ENCODE measurements around the gene PLEKHA4. TPM values are rescaled to one million over a fixed set of nuclear protein-coding genes. Genes with fewer than 3 reads are reported as not detected.
"Not testable (repeated sequence)": the region's sequence is repeated elsewhere in the genome, so short reads cannot be mapped to it uniquely, and the experiment has no call there.

Gene PLEKHA4
- total and polyA plus RNA-seq, 2 donors (not counting 1 experiment from before 2014, with no cell fraction given): 4.3 to 6.2 TPM

GRCh38 chr19:48876043-48876981 lies 7.9 kb upstream of the PLEKHA4 start:
- not testable (repeated sequence) for H3K27me3 ChIP-seq (replicated peaks in 1 of 4; ENCODE audit: control extremely low read depth in 1 of 4, control insufficient read depth in 3 of 4, insufficient read depth in 4 of 4, low read length in 3 of 4); H2AFZ ChIP-seq (ENCODE audit: insufficient read depth, low read depth, low read length, poor library complexity, severe bottlenecking); H3K27me3 Mint-ChIP-seq; ATAC-seq (ENCODE audit: low read depth); H3K9me3 Mint-ChIP-seq (ENCODE audit: insufficient read depth); H3K9me3 ChIP-seq (ENCODE audit: control extremely low read depth in 1 of 3, control insufficient read depth in 2 of 3, insufficient read depth in 1 of 3, low read length in 2 of 3)
- 76% methylated on average over 23 of the region's 30 CpGs for WGBS (ENCODE audit: insufficient coverage)
- Histone ChIP-seq H3K36me3 (replicated peaks in 1 of 2; ENCODE audit: control extremely low read depth in 1 of 2, control insufficient read depth in 1 of 2, extremely low read depth in 1 of 2, insufficient read depth in 2 of 2, low read length in 1 of 2) (peaks cover 0 to 45% of the 10 kb centered on the region in 2 experiments), H3K79me2 (ENCODE audit: control insufficient read depth, insufficient read depth, low read length) (peaks cover 52% of the 10 kb centered on the region), H3K4me1 (ENCODE audit: control insufficient read depth in 2 of 2, insufficient read depth in 2 of 2, low read length in 2 of 2) (peaks cover 30 to 56% of the 10 kb centered on the region in 2 donors), H3K27ac (ENCODE audit: low read length in 2 of 2) (peak overlapping the region; percentile 96 to 100), H3K9ac (ENCODE audit: low read length) (peak overlapping the region; percentile 100), H4K20me1 (ENCODE audit: control insufficient read depth, insufficient read depth, low read length, poor library complexity, severe bottlenecking) (peaks cover 49% of the 10 kb centered on the region), H3K4me3 (ENCODE audit: control extremely low read depth in 1 of 5, extremely low read depth in 1 of 5, insufficient read depth in 1 of 5, low read depth in 2 of 5, low read length in 4 of 5) (peak overlapping the region in 3 of 5 experiments; percentile 88 to 100 (median 100)), H3K4me2 (replicated peaks; ENCODE audit: low read depth, low read length, poor library complexity, severe bottlenecking) (peak overlapping the region; percentile 86)
- CTCF ChIA-PET: interaction anchor here (0.6 to 7.5 kb wide), 4 partner anchors 40 to 223 kb away, joined by 3 to 30 read pairs (median 3); partner anchors contain the start of gene HSD17B14
- POLR2A ChIA-PET: interaction anchor here (0.6 to 1.5 kb wide), 14 partner anchors 10 to 117 kb away, joined by 3 to 8 read pairs (median 3); partner anchors contain the start of genes BAX, FTL, GYS1 and NUCB1
- intact Hi-C loops (cut with micrococcal nuclease): loop anchor here (1.0 kb wide), 1 partner anchor 24 kb away; the partner anchor contains the start of gene NUCB1
- Mint-ChIP-seq H3K27ac (peak overlapping the region; percentile 100), H3K4me3 (peak overlapping the region; percentile 98), H3K4me1 (peaks cover 53% of the 10 kb centered on the region)
- peak; percentile 77 for DNase-seq

DNA sequence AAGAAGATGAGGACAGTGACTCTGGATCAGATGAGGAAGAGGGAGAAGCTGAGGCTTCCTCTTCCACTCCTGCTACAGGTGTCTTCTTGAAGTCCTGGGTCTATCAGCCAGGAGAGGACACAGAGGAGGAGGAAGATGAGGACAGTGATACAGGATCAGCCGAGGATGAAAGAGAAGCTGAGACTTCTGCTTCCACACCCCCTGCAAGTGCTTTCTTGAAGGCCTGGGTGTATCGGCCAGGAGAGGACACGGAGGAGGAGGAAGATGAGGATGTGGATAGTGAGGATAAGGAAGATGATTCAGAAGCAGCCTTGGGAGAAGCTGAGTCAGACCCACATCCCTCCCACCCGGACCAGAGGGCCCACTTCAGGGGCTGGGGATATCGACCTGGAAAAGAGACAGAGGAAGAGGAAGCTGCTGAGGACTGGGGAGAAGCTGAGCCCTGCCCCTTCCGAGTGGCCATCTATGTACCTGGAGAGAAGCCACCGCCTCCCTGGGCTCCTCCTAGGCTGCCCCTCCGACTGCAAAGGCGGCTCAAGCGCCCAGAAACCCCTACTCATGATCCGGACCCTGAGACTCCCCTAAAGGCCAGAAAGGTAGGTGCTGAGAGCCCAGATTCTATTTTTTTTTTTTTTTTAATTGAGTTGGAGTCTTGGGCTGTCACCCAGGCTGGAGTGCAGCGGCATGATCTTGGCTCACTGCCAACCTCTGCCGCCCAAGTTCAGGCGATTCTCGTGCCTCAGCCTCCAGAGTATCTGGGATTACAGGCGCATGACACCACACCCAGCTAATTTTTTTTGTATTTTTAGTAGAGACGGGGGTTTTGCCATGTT lies 6.1 kb upstream of the PLEKHA4 start:
- Mint-ChIP-seq H3K4me3 (peak overlapping the region; percentile 98), H3K4me1 (peaks cover 48% of the 10 kb centered on the region), H3K27me3 (no peaks in the 10 kb centered on the region), H3K27ac (peak overlapping the region; percentile 100), H3K9me3 (ENCODE audit: insufficient read depth) (no peaks in the 10 kb centered on the region)
- peak overlapping the region; percentile 100 for H3K9ac ChIP-seq (ENCODE audit: low read length)
- no peak overlapping the region for H2AFZ ChIP-seq (ENCODE audit: insufficient read depth, low read depth, low read length, poor library complexity, severe bottlenecking)
- H3K27me3 ChIP-seq (replicated peaks in 1 of 4; ENCODE audit: control extremely low read depth in 1 of 4, control insufficient read depth in 3 of 4, insufficient read depth in 4 of 4, low read length in 3 of 4): no peaks in the 10 kb centered on the region
- peak overlapping the region; percentile 86 for H3K4me2 ChIP-seq (replicated peaks; ENCODE audit: low read depth, low read length, poor library complexity, severe bottlenecking)
- H3K4me3 ChIP-seq (ENCODE audit: control extremely low read depth in 1 of 5, extremely low read depth in 1 of 5, insufficient read depth in 1 of 5, low read depth in 2 of 5, low read length in 4 of 5): peak overlapping the region; percentile 26 to 100 (median 95)
- peaks cover 52% of the 10 kb centered on the region for H3K79me2 ChIP-seq (ENCODE audit: control insufficient read depth, insufficient read depth, low read length)
- ChIA-PET CTCF (interaction anchor here (1.0 to 7.5 kb wide), 7 partner anchors 11 to 119 kb away, joined by 3 to 30 read pairs (median 5); partner anchors contain the start of genes GYS1 and RUVBL2), POLR2A (interaction anchor here (0.6 to 1.5 kb wide), 12 partner anchors 25 to 225 kb away, joined by 3 to 8 read pairs (median 4); partner anchors contain the start of genes FTL, GYS1, NUCB1 and RUVBL2)
- H3K4me1 ChIP-seq (ENCODE audit: control insufficient read depth in 2 of 2, insufficient read depth in 2 of 2, low read length in 2 of 2): peaks cover 30 to 50% of the 10 kb centered on the region in 2 donors
- TF ChIP-seq, protein P1, sequence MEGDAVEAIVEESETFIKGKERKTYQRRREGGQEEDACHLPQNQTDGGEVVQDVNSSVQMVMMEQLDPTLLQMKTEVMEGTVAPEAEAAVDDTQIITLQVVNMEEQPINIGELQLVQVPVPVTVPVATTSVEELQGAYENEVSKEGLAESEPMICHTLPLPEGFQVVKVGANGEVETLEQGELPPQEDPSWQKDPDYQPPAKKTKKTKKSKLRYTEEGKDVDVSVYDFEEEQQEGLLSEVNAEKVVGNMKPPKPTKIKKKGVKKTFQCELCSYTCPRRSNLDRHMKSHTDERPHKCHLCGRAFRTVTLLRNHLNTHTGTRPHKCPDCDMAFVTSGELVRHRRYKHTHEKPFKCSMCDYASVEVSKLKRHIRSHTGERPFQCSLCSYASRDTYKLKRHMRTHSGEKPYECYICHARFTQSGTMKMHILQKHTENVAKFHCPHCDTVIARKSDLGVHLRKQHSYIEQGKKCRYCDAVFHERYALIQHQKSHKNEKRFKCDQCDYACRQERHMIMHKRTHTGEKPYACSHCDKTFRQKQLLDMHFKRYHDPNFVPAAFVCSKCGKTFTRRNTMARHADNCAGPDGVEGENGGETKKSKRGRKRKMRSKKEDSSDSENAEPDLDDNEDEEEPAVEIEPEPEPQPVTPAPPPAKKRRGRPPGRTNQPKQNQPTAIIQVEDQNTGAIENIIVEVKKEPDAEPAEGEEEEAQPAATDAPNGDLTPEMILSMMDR (IDR thresholded peaks at IDR 0.05): no peak
- no peak for TF ChIP-seq EZH2 (IDR thresholded peaks at IDR 0.05; ENCODE audit: borderline replicate concordance, insufficient read depth, low read depth, low read length, poor library complexity, severe bottlenecking)
- H3K27ac ChIP-seq (ENCODE audit: low read length in 2 of 2): peak overlapping the region; percentile 96 to 100
- DNase-seq (peak; percentile 65), ATAC-seq (ENCODE audit: low read depth) (no peak)
- no peaks in the 10 kb centered on the region for H3K9me3 ChIP-seq (ENCODE audit: control extremely low read depth in 1 of 3, control insufficient read depth in 2 of 3, insufficient read depth in 1 of 3, low read length in 2 of 3)
- 75% methylated on average over 7 of the region's 17 CpGs for WGBS (ENCODE audit: insufficient coverage)
- H4K20me1 ChIP-seq (ENCODE audit: control insufficient read depth, insufficient read depth, low read length, poor library complexity, severe bottlenecking): peaks cover 44% of the 10 kb centered on the region
- intact Hi-C loops (cut with micrococcal nuclease): no loop called here
- H3K36me3 ChIP-seq (replicated peaks in 1 of 2; ENCODE audit: control extremely low read depth in 1 of 2, control insufficient read depth in 1 of 2, extremely low read depth in 1 of 2, insufficient read depth in 2 of 2, low read length in 1 of 2): peaks cover 0 to 45% of the 10 kb centered on the region in 2 experiments
